Endothelial cell of umbilical vein (primary cell): ENCODE measurements around the gene TMEM138. TPM values are rescaled to one million over a fixed set of nuclear protein-coding genes. Genes with fewer than 3 reads are reported as not detected.

Experiments
- BruUV-seq: library from RNA; stranded (reverse); fragments of 400-500 nt; replicated peaks from 2 replicates; lab custom pipeline; 2021; lab: Mats Ljungman, UMichigan
- CTCF ChIA-PET: fragments of 300-600, 350-600 bp; sonication (Branson Sonifier 250); formaldehyde crosslinking; loops from one replicate; lab custom pipeline; 2021; ENCODE audit warnings: antibody characterized with exemption, inconsistent platforms; lab: Charles Lee
- POLR2A ChIA-PET: fragments of 300-600, 350-600 bp; sonication (Branson Sonifier 250); formaldehyde crosslinking; loops from one replicate; lab custom pipeline; 2021; ENCODE audit warnings: antibody characterized with exemption, inconsistent platforms; lab: Charles Lee
- DNase-seq: peaks from one replicate; pipeline ENCODE4 v3.0.0-alpha.2; 2011; ENCODE audit warnings: low read depth, low spot score
- FAIRE-seq: peaks from 2 replicates; lab custom pipeline; 2011; peaks lifted over from hg19 to GRCh38; lab: Jason Lieb, UNC
- H2AFZ ChIP-seq: 2 replicates; pipeline ENCODE4 v1.6.0; 2012; ENCODE audit warnings: low read depth, low read length, control low read depth, inconsistent platforms
- H3K27ac ChIP-seq: 2 replicates; pipeline ENCODE4 v1.5.1; 2011; ENCODE audit warnings: low read depth, mild to moderate bottlenecking, control low read depth, low read length, moderate library complexity; ENCODE audit not compliant: insufficient read depth
- H3K27me3 ChIP-seq, 2 experiments: 2 replicates each; pipeline versions ENCODE4 v1.6.0 to v1.6.1; 2011; ENCODE audit warnings: low read length in 2 of 2, mixed read lengths in 1 of 2; ENCODE audit not compliant: control insufficient read depth in 2 of 2, insufficient read depth in 2 of 2
- H3K36me3 ChIP-seq, 2 experiments: 2 replicates in 1 of 2; 3 replicates in 1 of 2; pipeline ENCODE4 v1.5.1; 2011; ENCODE audit warnings: low read length in 2 of 2, mild to moderate bottlenecking in 1 of 2, moderate library complexity in 1 of 2; ENCODE audit not compliant: control insufficient read depth in 2 of 2, insufficient read depth in 2 of 2; ENCODE audit errors: extremely low read depth in 1 of 2
- H3K4me1 ChIP-seq: 3 replicates; pipeline ENCODE4 v1.5.1; 2011; ENCODE audit warnings: mild to moderate bottlenecking, low read length; ENCODE audit not compliant: control insufficient read depth, insufficient read depth; ENCODE audit errors: extremely low read depth
- H3K4me2 ChIP-seq: 2 replicates; pipeline ENCODE4 v1.6.1; 2011; ENCODE audit warnings: low read length, control low read depth, mixed read lengths; ENCODE audit not compliant: insufficient read depth
- H3K4me3 ChIP-seq, 3 experiments: fragments of 200-600 bp in 1 of 3; sonication (generic), shearing (Covaris generic) in 1 of 3; replicated peaks in 1 of 3; 2 replicates each; pipeline ENCODE4 v1.5.1; 2011 to 2016; ENCODE audit warnings: control low read depth in 3 of 3, low read length in 3 of 3, mild to moderate bottlenecking in 2 of 3, inconsistent platforms in 1 of 3, low read depth in 1 of 3, moderate library complexity in 1 of 3; ENCODE audit not compliant: insufficient read depth in 1 of 3
- H3K79me2 ChIP-seq: 2 replicates; pipeline ENCODE4 v1.6.0; 2012; ENCODE audit warnings: low read length, inconsistent platforms; ENCODE audit not compliant: control insufficient read depth, insufficient read depth
- H3K9ac ChIP-seq: replicated peaks from 2 replicates; pipeline ENCODE3; 2011; ENCODE audit warnings: low read length, control low read depth; ENCODE audit not compliant: insufficient read depth; ENCODE audit errors: extremely low read depth
- H3K9me1 ChIP-seq: replicated peaks from 3 replicates; pipeline ENCODE4 v1.6.0; 2011; ENCODE audit warnings: mild to moderate bottlenecking, low read length; ENCODE audit not compliant: control insufficient read depth, insufficient read depth; ENCODE audit errors: extremely low read depth
- H3K9me3 ChIP-seq: replicated peaks from 2 replicates; pipeline ENCODE4 v1.5.1; 2012; ENCODE audit warnings: low read length, inconsistent platforms; ENCODE audit not compliant: control insufficient read depth, insufficient read depth
- H4K20me1 ChIP-seq: replicated peaks from 2 replicates; pipeline ENCODE3; 2011; ENCODE audit warnings: mild to moderate bottlenecking, low read length; ENCODE audit not compliant: control insufficient read depth, insufficient read depth; ENCODE audit errors: extremely low read depth
- EZH2 ChIP-seq: IDR thresholded peaks from 2 replicates; pipeline ENCODE4 v1.6.1; 2012; ENCODE audit warnings: borderline replicate concordance, low read depth, mild to moderate bottlenecking, moderate library complexity, low read length, inconsistent platforms; ENCODE audit not compliant: severe bottlenecking
- FOS ChIP-seq: IDR thresholded peaks from 2 replicates; pipeline ENCODE4 v1.6.1; 2011; ENCODE audit warnings: mild to moderate bottlenecking, low read length, moderate library complexity, borderline replicate concordance; ENCODE audit not compliant: insufficient read depth
- GATA2 ChIP-seq: IDR thresholded peaks from 2 replicates; pipeline ENCODE4 v1.7.0; 2011; ENCODE audit warnings: low read depth, mild to moderate bottlenecking, moderate library complexity, mixed read lengths, low read length; ENCODE audit not compliant: insufficient read length, insufficient read depth
- JUN ChIP-seq: IDR thresholded peaks from 2 replicates; pipeline ENCODE4 v1.6.1; 2011; ENCODE audit warnings: borderline replicate concordance, low read depth; ENCODE audit not compliant: insufficient read length, insufficient read depth
- MAX ChIP-seq: IDR thresholded peaks from 2 replicates; pipeline ENCODE4 v1.6.1; 2011; ENCODE audit not compliant: insufficient read depth, insufficient read length
- MYC ChIP-seq: IDR thresholded peaks from one replicate; pipeline ENCODE4 v1.6.1; 2011; ENCODE audit warnings: mild to moderate bottlenecking, low read depth, low read length
- POLR2A ChIP-seq: IDR thresholded peaks from 2 replicates; pipeline ENCODE4 v1.6.1; 2012; ENCODE audit warnings: low read depth, mild to moderate bottlenecking, control low read depth, low read length
- POLR2AphosphoS5 ChIP-seq: IDR thresholded peaks from 2 replicates; pipeline ENCODE4 v1.6.1; 2012; ENCODE audit warnings: low read depth, mild to moderate bottlenecking, control low read depth, low read length, moderate library complexity; ENCODE audit not compliant: insufficient read depth
- dilution Hi-C: fragments of 300-500 bp; cut with MboI; formaldehyde crosslinking; loops from one replicate; pipeline ENCODE4 v1.15.0; 2019; ENCODE audit warnings: low sequenced_read_pairs; ENCODE audit not compliant: extremely low pct_ligation_motif_present
- intact Hi-C: fragments of 100-400 bp; cut with micrococcal nuclease; formaldehyde crosslinking; loops from one replicate; pipeline ENCODE4 v1.10.0; 2022
- polyA plus RNA-seq, 4 experiments: library from polyadenylated mRNA; depleted of rRNA in 3 of 4; stranded (reverse) in 3 of 4; unstranded in 1 of 4; fragments of >200 nt; gene quantifications; 2 replicates each; pipeline versions ENCODE4 v1.2.1 to v1.2.3, GENCODE V29; 2011 to 2012; ENCODE audit warnings: missing spikeins in 1 of 4
- total RNA-seq: library from RNA; stranded (reverse); gene quantifications from 2 replicates; pipeline ENCODE4 v1.2.3, GENCODE V29; 2021

The TMEM138 gene
- total and polyA plus RNA-seq, 2 donors (not counting 3 experiments of a cell fraction or from before 2014, with no cell fraction given): 37.9 to 60.0 TPM

GRCh38 chr11:61333550-61334433, 28.4 kb upstream of the TMEM138 start:
- Histone ChIP-seq H3K9ac (peak overlapping the region; percentile 90), H3K4me1 (peaks cover 10% of the 10 kb centered on the region), H3K27ac (peak overlapping the region; percentile 40), H3K36me3 (peaks cover 0 to 5% of the 10 kb centered on the region in 2 experiments), H3K4me2 (peak overlapping the region; percentile 39), H3K9me3 (no peaks in the 10 kb centered on the region), H4K20me1 (no peaks in the 10 kb centered on the region), H3K4me3 (peak overlapping the region; percentile 35 to 85 (median 76)), H2AFZ (peak overlapping the region; percentile 41), H3K27me3 (no peaks in the 10 kb centered on the region), H3K79me2 (peaks cover 41% of the 10 kb centered on the region), H3K9me1 (no peaks in the 10 kb centered on the region)
- intact Hi-C loops (loop anchor here (1.0 to 10.0 kb wide), 4 partner anchors 17 to 79 kb away; partner anchors contain the start of genes TMEM138 and VWCE), dilution Hi-C loops (no loop called here)
- FAIRE-seq: peak; percentile 12
- TF ChIP-seq MYC: no peak
- no peak for TF ChIP-seq POLR2A
- no peak for TF ChIP-seq MAX
- TF ChIP-seq FOS: no peak
- TF ChIP-seq GATA2: no peak
- no peak for TF ChIP-seq JUN
- TF ChIP-seq EZH2: no peak
- TF ChIP-seq POLR2AphosphoS5: no peak
- DNase-seq: no peak
- CTCF ChIA-PET: interaction anchor here (1.0 to 8.0 kb wide), 5 partner anchors 14 to 101 kb away, joined by 3 to 345 read pairs (median 8); partner anchors contain the start of gene TMEM216
- POLR2A ChIA-PET: interaction anchor here (0.7 to 2.6 kb wide), 2 partner anchors 28 to 1508 kb away, joined by 3 to 8 read pairs; partner anchors contain the start of genes CYB561A3 and TMEM138
- TSS peak; percentile 85 for BruUV-seq
